BE2C (cell line): Measurements from ENCODE around the gene SLC6A13.

Experiments used
- DNase-seq: peaks from one replicate; pipeline ENCODE4 v3.0.0-alpha.2; 2020
- H3K27me3 ChIP-seq: fragments of 250-450 bp; sonication (Bioruptor Pico); 2 replicates; pipeline ENCODE4 v1.5.1; 2020; ENCODE audit warnings: mild to moderate bottlenecking
- H3K36me3 ChIP-seq: fragments of 250-450 bp; sonication (Bioruptor Pico); 2 replicates; pipeline ENCODE4 v1.5.1; 2020; ENCODE audit warnings: mild to moderate bottlenecking
- H3K4me1 ChIP-seq: fragments of 250-450 bp; sonication (Bioruptor Pico); 2 replicates; pipeline ENCODE4 v1.5.1; 2020
- H3K4me3 ChIP-seq: 2 replicates; pipeline ENCODE4 v1.5.1; 2011; ENCODE audit warnings: low read depth, low read length
- H3K9me3 ChIP-seq: fragments of 250-450 bp; sonication (Bioruptor Pico); 2 replicates; pipeline ENCODE4 v1.5.1; 2020
- CTCF ChIP-seq: IDR thresholded peaks from 2 replicates; pipeline ENCODE4 v1.5.1; 2012; ENCODE audit warnings: mild to moderate bottlenecking, low read depth, low read length

Gene SLC6A13

GRCh38 chr12:268483-268840 lies 5.8 kb upstream of the SLC6A13 start:
- Histone ChIP-seq H3K27me3 (peaks cover 22% of the 10 kb centered on the region), H3K9me3 (no peaks in the 10 kb centered on the region), H3K4me1 (no peaks in the 10 kb centered on the region), H3K4me3 (peak overlapping the region; percentile 16), H3K36me3 (no peaks in the 10 kb centered on the region)
- no peak for TF ChIP-seq CTCF
- no peak for DNase-seq

- TF ChIP-seq CTCF, result no peak
- no peak for DNase-seq
- peak overlapping the region; percentile 16 for H3K4me3 ChIP-seq
Measured at GRCh38 chr12:267581-268482, 5.2 kb upstream of the SLC6A13 start.

GRCh38 chr12:265096-265495 lies 2.5 kb upstream of the SLC6A13 start:
- H3K27me3 ChIP-seq, result peaks cover 22% of the 10 kb centered on the region
- H3K4me1 ChIP-seq, result no peaks in the 10 kb centered on the region
- H3K4me3 ChIP-seq, result no peak overlapping the region
- no peak for TF ChIP-seq CTCF
- DNase-seq, result no peak
- H3K9me3 ChIP-seq, result no peaks in the 10 kb centered on the region
- no peaks in the 10 kb centered on the region for H3K36me3 ChIP-seq

More at GRCh38 chr12:267581-268482, 5.2 kb upstream of the SLC6A13 start:
- Histone ChIP-seq H3K36me3 (no peaks in the 10 kb centered on the region), H3K4me1 (no peaks in the 10 kb centered on the region), H3K27me3 (peaks cover 22% of the 10 kb centered on the region), H3K9me3 (no peaks in the 10 kb centered on the region)

GRCh38 chr12:264269-264668 lies 1.6 kb upstream of the SLC6A13 start:
- no peaks in the 10 kb centered on the region for H3K4me1 ChIP-seq
- no peak overlapping the region for H3K4me3 ChIP-seq
- no peak for DNase-seq
- H3K36me3 ChIP-seq, result no peaks in the 10 kb centered on the region
- H3K9me3 ChIP-seq, result no peaks in the 10 kb centered on the region
- peaks cover 22% of the 10 kb centered on the region for H3K27me3 ChIP-seq
- TF ChIP-seq CTCF, result no peak

GRCh38 chr12:263574-263973 lies 938 bp upstream of the SLC6A13 start:
- TF ChIP-seq CTCF, result no peak
- DNase-seq, result no peak
- Histone ChIP-seq H3K36me3 (no peaks in the 10 kb centered on the region), H3K27me3 (peaks cover 22% of the 10 kb centered on the region), H3K9me3 (no peaks in the 10 kb centered on the region), H3K4me3 (no peak overlapping the region), H3K4me1 (no peaks in the 10 kb centered on the region)

- Histone ChIP-seq H3K9me3 (no peaks in the 10 kb centered on the region), H3K27me3 (peaks cover 15% of the 10 kb centered on the region), H3K36me3 (no peaks in the 10 kb centered on the region), H3K4me3 (no peak overlapping the region), H3K4me1 (no peaks in the 10 kb centered on the region)
- no peak for DNase-seq
- no peak for TF ChIP-seq CTCF
Measured at GRCh38 chr12:262113-262512, 523 bp downstream of the SLC6A13 start.
